Neural cell (in vitro differentiated cells): ENCODE measurements around the gene ATP2C2. TPM values are rescaled to one million over a fixed set of nuclear protein-coding genes. Genes with fewer than 3 reads are reported as not detected.

Experiments used
- H2AFZ ChIP-seq: fragments of 200-600, 300-800 bp; sonication (generic), shearing (Covaris generic); 2 replicates; pipeline ENCODE4 v1.6.0; 2014; ENCODE audit warnings: low read depth, mild to moderate bottlenecking, antibody characterized with exemption, low read length, moderate library complexity
- H3F3A ChIP-seq: fragments of 200-600 bp; shearing (Covaris generic); 2 replicates; pipeline ENCODE4 v1.6.1; 2016; ENCODE audit warnings: mild to moderate bottlenecking, moderate library complexity, mixed read lengths, antibody characterized with exemption, low read length; ENCODE audit not compliant: insufficient read depth, poor library complexity, severe bottlenecking
- H3K27ac ChIP-seq: fragments of 200-600, 300-800 bp; sonication (generic), shearing (Covaris generic); 2 replicates; pipeline ENCODE4 v1.5.1; 2014; ENCODE audit warnings: mild to moderate bottlenecking, low read length, moderate library complexity
- H3K27me3 ChIP-seq: fragments of 300-800, 200-600 bp; sonication (generic), shearing (Covaris generic); 2 replicates; pipeline ENCODE4 v1.6.0; 2014; ENCODE audit warnings: mild to moderate bottlenecking, low read depth, low read length, moderate library complexity; ENCODE audit not compliant: insufficient read depth
- H3K36me3 ChIP-seq: fragments of 300-800, 200-600 bp; sonication (generic), shearing (Covaris generic); 2 replicates; pipeline ENCODE4 v1.5.1; 2014; ENCODE audit warnings: mild to moderate bottlenecking, antibody characterized with exemption, low read length, moderate library complexity; ENCODE audit not compliant: insufficient read depth
- H3K4me2 ChIP-seq: fragments of 300-800, 200-600 bp; sonication (generic), shearing (Covaris generic); 2 replicates; pipeline ENCODE4 v1.6.0; 2014; ENCODE audit warnings: mild to moderate bottlenecking, low read length
- H3K4me3 ChIP-seq: fragments of 300-800, 200-600 bp; sonication (generic), shearing (Covaris generic); 2 replicates; pipeline ENCODE4 v1.5.1; 2014; ENCODE audit warnings: mild to moderate bottlenecking, low read length, moderate library complexity
- H3K79me2 ChIP-seq: fragments of 200-600 bp; shearing (Covaris generic); replicated peaks from 2 replicates; pipeline ENCODE4 v1.6.0; 2014; ENCODE audit warnings: mild to moderate bottlenecking, low read length, moderate library complexity; ENCODE audit not compliant: insufficient read depth
- H3K9ac ChIP-seq: fragments of 300-800, 200-600 bp; sonication (generic), shearing (Covaris generic); 2 replicates; pipeline ENCODE4 v1.6.1; 2016; ENCODE audit warnings: mild to moderate bottlenecking, low read length, mixed read lengths
- H3K9me2 ChIP-seq: fragments of 200-600 bp; shearing (Covaris generic); 2 replicates; pipeline ENCODE4 v1.6.1; 2016; ENCODE audit warnings: mild to moderate bottlenecking, low read length, mixed read lengths; ENCODE audit not compliant: insufficient read depth
- H3K9me3 ChIP-seq: fragments of 200-600, 300-800 bp; sonication (generic), shearing (Covaris generic); 2 replicates; pipeline ENCODE4 v1.6.1; 2016; ENCODE audit warnings: mild to moderate bottlenecking, mixed run types, low read length, moderate library complexity, mixed read lengths
- H4K20me1 ChIP-seq: fragments of 200-600 bp; shearing (Covaris generic); 2 replicates; pipeline ENCODE4 v1.6.1; 2016; ENCODE audit warnings: mild to moderate bottlenecking, mixed run types; ENCODE audit not compliant: insufficient read depth
- EP300 ChIP-seq: fragments of 450-650 bp; conservative IDR thresholded peaks from 2 replicates; pipeline ENCODE4 v1.6.1; 2014; ENCODE audit warnings: antibody characterized with exemption, mild to moderate bottlenecking, moderate library complexity; ENCODE audit not compliant: poor library complexity, severe bottlenecking
- EZH2 ChIP-seq: fragments of 200-600, 300-800 bp; shearing (Covaris generic), sonication (generic); IDR thresholded peaks from 2 replicates; pipeline ENCODE4 v1.6.1; 2014; ENCODE audit warnings: antibody characterized with exemption, low read length, borderline replicate concordance, mild to moderate bottlenecking; ENCODE audit not compliant: insufficient read depth, poor library complexity, severe bottlenecking
- MXI1 ChIP-seq: fragments of 450-650 bp; conservative IDR thresholded peaks from 2 replicates; pipeline ENCODE4 v1.6.1; 2014; ENCODE audit warnings: antibody characterized with exemption, mild to moderate bottlenecking; ENCODE audit not compliant: poor library complexity, severe bottlenecking
- POLR2AphosphoS5 ChIP-seq: IDR thresholded peaks from 2 replicates; pipeline ENCODE4 v1.6.1; 2012
- RAD21 ChIP-seq: fragments of 450-650 bp; conservative IDR thresholded peaks from 2 replicates; pipeline ENCODE4 v1.6.1; 2014; ENCODE audit warnings: antibody characterized with exemption, mild to moderate bottlenecking, moderate library complexity
- SMC3 ChIP-seq: fragments of 450-650 bp; conservative IDR thresholded peaks from 2 replicates; pipeline ENCODE4 v1.6.1; 2014; ENCODE audit warnings: antibody characterized with exemption, mild to moderate bottlenecking, moderate library complexity; ENCODE audit not compliant: poor library complexity
- polyA plus RNA-seq: library from polyadenylated mRNA; depleted of rRNA; stranded (reverse); fragments of >200 nt; gene quantifications from 2 replicates; pipeline ENCODE4 v1.2.3, GENCODE V29; 2014
- TF ChIP-seq, protein P1 (sequence below): fragments of 450-650 bp; IDR thresholded peaks from 2 replicates; pipeline ENCODE4 v1.5.1; 2014; ENCODE audit warnings: antibody characterized with exemption, mild to moderate bottlenecking, moderate library complexity; ENCODE audit not compliant: poor library complexity, severe bottlenecking

ATP2C2 gene
- polyA plus RNA-seq, 1 donor from 2014 or later = not detected

DNA sequence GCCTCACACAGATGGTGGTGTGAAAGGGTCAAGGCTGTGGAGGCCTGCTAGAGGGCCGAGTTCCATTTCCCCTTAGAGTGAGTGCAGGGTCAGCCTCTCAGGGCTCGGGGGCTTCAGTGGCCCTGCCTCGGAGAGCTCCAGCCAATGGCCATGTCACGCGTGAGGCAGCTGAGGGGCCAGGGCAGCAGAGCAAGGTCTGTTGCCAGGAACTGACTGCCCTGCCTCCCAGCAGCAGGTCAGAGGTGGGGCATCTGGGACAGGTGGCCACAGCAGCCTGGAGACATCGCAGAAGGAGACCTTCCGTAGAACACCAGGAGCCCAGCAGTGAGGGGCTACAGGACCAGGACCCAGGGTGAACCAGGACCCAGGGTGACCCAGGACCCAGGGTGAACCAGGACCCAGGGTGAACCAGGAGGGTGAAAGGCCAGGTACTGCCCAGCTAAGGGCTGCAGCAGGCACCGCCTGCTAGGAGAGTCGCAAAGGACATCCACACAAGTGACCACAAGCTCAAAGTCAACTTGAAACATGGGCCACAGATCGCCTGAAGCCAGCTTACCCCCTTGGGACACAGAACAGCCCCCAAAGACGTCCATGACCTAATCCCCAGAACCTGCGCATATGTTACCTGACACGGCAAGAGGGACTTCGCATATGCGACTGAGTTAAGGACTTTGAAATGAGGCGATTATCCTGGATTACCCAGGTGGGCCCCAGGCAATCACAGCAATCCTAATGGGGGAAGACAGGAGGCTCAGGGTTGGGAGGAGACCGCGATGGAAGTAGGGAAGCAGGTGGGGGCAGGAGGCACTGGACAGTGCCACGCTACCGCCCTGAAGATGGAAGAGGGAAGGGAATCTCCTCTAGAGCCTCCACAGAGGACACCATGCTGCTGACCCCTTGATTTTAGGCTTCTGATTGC lies 141.0 kb downstream of the ATP2C2 start:
- Histone ChIP-seq H3F3A (no peaks in the 10 kb centered on the region), H3K27me3 (no peaks in the 10 kb centered on the region), H3K79me2 (peaks cover 2% of the 10 kb centered on the region), H3K9ac (no peak overlapping the region), H3K4me3 (no peak overlapping the region), H2AFZ (no peak overlapping the region), H3K9me2 (no peaks in the 10 kb centered on the region), H3K9me3 (no peaks in the 10 kb centered on the region), H4K20me1 (no peaks in the 10 kb centered on the region), H3K4me2 (no peak overlapping the region), H3K27ac (no peak overlapping the region), H3K36me3 (no peaks in the 10 kb centered on the region)
- TF ChIP-seq EZH2 = no peak
- no peak for TF ChIP-seq EP300
- TF ChIP-seq, protein P1, sequence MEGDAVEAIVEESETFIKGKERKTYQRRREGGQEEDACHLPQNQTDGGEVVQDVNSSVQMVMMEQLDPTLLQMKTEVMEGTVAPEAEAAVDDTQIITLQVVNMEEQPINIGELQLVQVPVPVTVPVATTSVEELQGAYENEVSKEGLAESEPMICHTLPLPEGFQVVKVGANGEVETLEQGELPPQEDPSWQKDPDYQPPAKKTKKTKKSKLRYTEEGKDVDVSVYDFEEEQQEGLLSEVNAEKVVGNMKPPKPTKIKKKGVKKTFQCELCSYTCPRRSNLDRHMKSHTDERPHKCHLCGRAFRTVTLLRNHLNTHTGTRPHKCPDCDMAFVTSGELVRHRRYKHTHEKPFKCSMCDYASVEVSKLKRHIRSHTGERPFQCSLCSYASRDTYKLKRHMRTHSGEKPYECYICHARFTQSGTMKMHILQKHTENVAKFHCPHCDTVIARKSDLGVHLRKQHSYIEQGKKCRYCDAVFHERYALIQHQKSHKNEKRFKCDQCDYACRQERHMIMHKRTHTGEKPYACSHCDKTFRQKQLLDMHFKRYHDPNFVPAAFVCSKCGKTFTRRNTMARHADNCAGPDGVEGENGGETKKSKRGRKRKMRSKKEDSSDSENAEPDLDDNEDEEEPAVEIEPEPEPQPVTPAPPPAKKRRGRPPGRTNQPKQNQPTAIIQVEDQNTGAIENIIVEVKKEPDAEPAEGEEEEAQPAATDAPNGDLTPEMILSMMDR = no peak
- no peak for TF ChIP-seq RAD21
- TF ChIP-seq SMC3 = no peak

DNA sequence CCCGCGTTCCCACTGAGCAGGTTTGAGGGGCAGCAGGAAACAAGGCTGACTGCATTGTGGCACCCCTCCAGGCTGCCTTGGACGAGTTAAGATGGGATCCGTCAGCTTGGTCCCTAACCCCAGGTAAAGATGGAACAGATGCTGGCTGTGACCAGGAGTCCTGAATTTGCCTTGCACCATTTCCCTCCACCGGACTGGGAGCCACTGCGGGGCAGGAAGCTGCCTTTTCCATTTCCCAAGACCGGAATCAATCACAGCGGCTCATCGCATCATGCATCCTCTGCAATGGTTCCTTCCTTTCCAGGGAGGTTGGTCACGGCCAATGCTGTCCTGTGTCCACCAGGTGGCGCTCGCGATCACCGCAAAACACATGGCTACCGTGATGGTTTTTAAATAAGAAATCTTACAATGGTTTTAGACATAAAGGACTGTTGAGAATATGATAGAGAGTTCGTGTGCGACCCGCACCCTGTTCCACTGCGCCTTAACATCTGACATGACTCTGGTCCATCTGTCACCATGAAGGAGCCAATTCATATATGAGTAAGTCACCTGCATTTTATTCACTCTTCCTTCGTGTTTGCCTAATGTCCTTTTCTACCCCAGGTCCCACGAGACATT lies 143.0 kb downstream of the ATP2C2 start:
- TF ChIP-seq EZH2 (no peak), RAD21 (peak; percentile 98), POLR2AphosphoS5 (no peak), MXI1 (peak; percentile 35), SMC3 (peak; percentile 99)
- TF ChIP-seq, protein P1 = peak; percentile 98
- Histone ChIP-seq H3K9me3 (no peaks in the 10 kb centered on the region), H3K36me3 (no peaks in the 10 kb centered on the region), H3K4me2 (peak overlapping the region; percentile 27), H3K4me3 (peak overlapping the region; percentile 38), H3K27ac (peak overlapping the region; percentile 35), H2AFZ (peak overlapping the region; percentile 46), H4K20me1 (no peaks in the 10 kb centered on the region), H3F3A (no peaks in the 10 kb centered on the region), H3K9me2 (no peaks in the 10 kb centered on the region), H3K79me2 (no peaks in the 10 kb centered on the region), H3K9ac (peak overlapping the region; percentile 44), H3K27me3 (no peaks in the 10 kb centered on the region)
